Sigmoid colon (tissue), 7 donors: Measurements from ENCODE around the gene FAM168A. TPM values are rescaled to one million over a fixed set of nuclear protein-coding genes. Genes with fewer than 3 reads are reported as not detected.
A peak's percentile ranks its signal among the peaks of the same experiment; 100 is the strongest.

ENCODE experiments used
- DNase-seq: peaks from one replicate; pipeline ENCODE4 v3.0.0-alpha.2; 2019
- H3K27ac ChIP-seq, 4 donors: fragments of 200-600 bp; sonication (generic); one replicate each; pipeline ENCODE4 v1.5.1; 2016 to 2019; ENCODE audit warnings: mild to moderate bottlenecking in 1 of 4
- H3K27me3 ChIP-seq, 3 donors: fragments of 200-600 bp; sonication (generic); one replicate each; pipeline ENCODE4 v1.5.1; 2019; ENCODE audit warnings: mild to moderate bottlenecking in 1 of 3
- H3K36me3 ChIP-seq, 4 donors: fragments of 200-600 bp; sonication (generic); one replicate each; pipeline ENCODE4 v1.5.1; 2016 to 2019
- H3K4me1 ChIP-seq, 4 donors: fragments of 200-600 bp; sonication (generic); one replicate each; pipeline ENCODE4 v1.5.1; 2017 to 2019
- H3K4me3 ChIP-seq, 4 donors: fragments of 200-600 bp; sonication (generic); one replicate each; pipeline ENCODE4 v1.5.1; 2017 to 2019; ENCODE audit warnings: mild to moderate bottlenecking in 2 of 4, moderate library complexity in 1 of 4
- H3K9me3 ChIP-seq, 4 donors: fragments of 200-600 bp in 3 of 4; sonication (generic) in 3 of 4; one replicate each; pipeline versions ENCODE4 v1.5.1 to v1.6.1; 2013 to 2019
- CTCF ChIP-seq, 4 experiments: fragments of 450-650 bp in 3 of 4; fragments of 200-600 bp in 1 of 4; IDR thresholded peaks; one replicate each; pipeline ENCODE4 v1.5.1; 2016 to 2019; ENCODE audit warnings: antibody characterized with exemption in 4 of 4, mild to moderate bottlenecking in 3 of 4, moderate library complexity in 2 of 4
- EP300 ChIP-seq, 4 donors: sonication (generic); formaldehyde crosslinking; IDR thresholded peaks; one replicate each; pipeline ENCODE4 v1.6.1; 2017; ENCODE audit warnings: antibody characterized with exemption in 4 of 4
- POLR2A ChIP-seq, 2 donors: fragments of 450-650 bp; IDR thresholded peaks; one replicate each; pipeline ENCODE4 v1.6.1; 2016; ENCODE audit warnings: antibody characterized with exemption in 2 of 2, mild to moderate bottlenecking in 2 of 2, moderate library complexity in 2 of 2
- POLR2AphosphoS5 ChIP-seq, 4 donors: sonication (generic); formaldehyde crosslinking; IDR thresholded peaks; one replicate each; pipeline ENCODE4 v1.6.1; 2017; ENCODE audit warnings: antibody characterized with exemption in 4 of 4
- WGBS, 2 donors: extraction: QIAGEN DNeasy Blood & Tissue Kit; methylation state at CpG; one replicate each; pipeline ENCODE4 v1.1.7; 2013; 5-methylcytosine and 5-hydroxymethylcytosine counted together
- intact Hi-C: fragments of 100-400 bp; cut with DNase I; formaldehyde crosslinking; loops from one replicate; pipeline ENCODE4 v1.15.1; 2023
- polyA plus RNA-seq, 3 donors: library from polyadenylated mRNA; stranded (reverse); fragments of 200-250 nt; gene quantifications; one replicate each; pipeline ENCODE4 v1.2.3, GENCODE V29; 2013
- total RNA-seq, 4 donors: library from RNA; depleted of rRNA; stranded (reverse); fragments of >200 nt; gene quantifications; one replicate each; pipeline ENCODE4 v1.1.0, GENCODE V29; 2016
- donor health status: healthy with polysubstance abuse.
- donor health status: Bipolar disorder and iron deficiency.
- donor health status: healthy.

Gene FAM168A
- total and polyA plus RNA-seq, 7 donors, result 3.6 to 37.7 (median 20.7) TPM

GRCh38 chr11:73397468-73398131 lies 200.3 kb downstream of the FAM168A start:
- no peaks in the 10 kb centered on the region for H3K4me1 ChIP-seq
- DNase-seq, result peak; percentile 58
- TF ChIP-seq POLR2A (IDR thresholded peaks at IDR 0.05) (no peak), CTCF (IDR thresholded peaks at IDR 0.05) (no peak), EP300 (IDR thresholded peaks at IDR 0.05) (no peak), POLR2AphosphoS5 (IDR thresholded peaks at IDR 0.05) (no peak)
- no peak overlapping the region for H3K4me3 ChIP-seq
- H3K27ac ChIP-seq, result no peak overlapping the region
- peaks cover 0 to 6% (median 0%) of the 10 kb centered on the region in 4 donors for H3K36me3 ChIP-seq
- intact Hi-C loops, result no loop called here
- no peaks in the 10 kb centered on the region for H3K9me3 ChIP-seq
- 83 to 90% methylated on average over 8 of the region's 8 CpGs for WGBS, 2 donors
- no peaks in the 10 kb centered on the region for H3K27me3 ChIP-seq

GRCh38 chr11:73396985-73397384 lies 200.9 kb downstream of the FAM168A start:
- Histone ChIP-seq H3K9me3 (no peaks in the 10 kb centered on the region), H3K4me1 (no peaks in the 10 kb centered on the region), H3K4me3 (no peak overlapping the region), H3K27ac (no peak overlapping the region), H3K27me3 (no peaks in the 10 kb centered on the region), H3K36me3 (no peaks in the 10 kb centered on the region)
- TF ChIP-seq POLR2AphosphoS5 (IDR thresholded peaks at IDR 0.05), result no peak
- no peak for TF ChIP-seq POLR2A (IDR thresholded peaks at IDR 0.05)
- no peak for TF ChIP-seq EP300 (IDR thresholded peaks at IDR 0.05)
- TF ChIP-seq CTCF (IDR thresholded peaks at IDR 0.05), result no peak
- 88 to 93% methylated on average over 7 of the region's 7 CpGs for whole genome bisulfite sequencing, 2 donors
- intact Hi-C loops, result no loop called here
- no peak for DNase-seq

GRCh38 chr11:73396251-73396930 lies 201.5 kb downstream of the FAM168A start:
- DNase-seq, result no peak
- no peaks in the 10 kb centered on the region for H3K9me3 ChIP-seq
- no peak overlapping the region for H3K27ac ChIP-seq
- TF ChIP-seq POLR2A (IDR thresholded peaks at IDR 0.05) (no peak), POLR2AphosphoS5 (IDR thresholded peaks at IDR 0.05) (no peak), EP300 (IDR thresholded peaks at IDR 0.05) (no peak), CTCF (IDR thresholded peaks at IDR 0.05) (no peak)
- H3K36me3 ChIP-seq, result no peaks in the 10 kb centered on the region
- no peak overlapping the region for H3K4me3 ChIP-seq
- intact Hi-C loops, result no loop called here
- H3K27me3 ChIP-seq, result no peaks in the 10 kb centered on the region
- no peaks in the 10 kb centered on the region for H3K4me1 ChIP-seq
- WGBS, 2 donors, result 79 to 90% methylated on average over 6 of the region's 6 CpGs

- H3K27me3 ChIP-seq, result no peaks in the 10 kb centered on the region
- no peak for TF ChIP-seq POLR2A (IDR thresholded peaks at IDR 0.05)
- 74 to 88% methylated on average over 22 of the region's 22 CpGs for WGBS, 2 donors
- H3K9me3 ChIP-seq, result no peaks in the 10 kb centered on the region
- H3K27ac ChIP-seq, result no peak overlapping the region
- intact Hi-C loops, result no loop called here
- DNase-seq, result peak; percentile 61
- H3K4me1 ChIP-seq, result no peaks in the 10 kb centered on the region
- H3K36me3 ChIP-seq, result no peaks in the 10 kb centered on the region
- H3K4me3 ChIP-seq, result no peak overlapping the region
These were observed 202.4 kb downstream of the FAM168A start for GRCh38 chr11:73395297-73396208.
